ENCODE results near the gene PLD5. TPM values are rescaled to one million over a fixed set of nuclear protein-coding genes. Genes with fewer than 3 reads are reported as not detected.
"Not testable (repeated sequence)": the region's sequence is repeated elsewhere in the genome, so short reads cannot be mapped to it uniquely, and the experiment has no call there.

Gene PLD5
- total RNA-seq, 1 donor, result not detected

GRCh38 chr1:242185731-242186130, 338.8 kb downstream of the PLD5 start:
- H3K4me1 ChIP-seq (ENCODE audit: insufficient read depth, low read length), result no peaks in the 10 kb centered on the region
- no peak overlapping the region for H2AFZ ChIP-seq (ENCODE audit: low read length)
- no peaks in the 10 kb centered on the region for H3K79me2 ChIP-seq (ENCODE audit: insufficient read depth, low read length)
- no peak for TF ChIP-seq CTCF (IDR thresholded peaks at IDR 0.05; ENCODE audit: extremely low read depth, low read depth, low read length)
- H3K36me3 ChIP-seq (ENCODE audit: insufficient read depth, low read length), result no peaks in the 10 kb centered on the region
- H3K4me2 ChIP-seq (ENCODE audit: insufficient read depth, low read length), result no peak overlapping the region
- no peaks in the 10 kb centered on the region for H4K20me1 ChIP-seq (ENCODE audit: insufficient read depth, low read length)
- H3K9me3 ChIP-seq (ENCODE audit: low read depth, low read length), result no peaks in the 10 kb centered on the region
- H3K27me3 ChIP-seq (ENCODE audit: insufficient read depth, low read length), result no peaks in the 10 kb centered on the region
- DNase-seq (ENCODE audit: insufficient read length, low spot score, missing footprints), result no peak
- no peak overlapping the region for H3K4me3 ChIP-seq (ENCODE audit: insufficient read depth, low read length)
- H3K27ac ChIP-seq (ENCODE audit: low read depth, low read length), result no peak overlapping the region

- no peak overlapping the region for H3K4me3 ChIP-seq (ENCODE audit: insufficient read depth, low read length)
- no peaks in the 10 kb centered on the region for H4K20me1 ChIP-seq (ENCODE audit: insufficient read depth, low read length)
- H3K79me2 ChIP-seq (ENCODE audit: insufficient read depth, low read length), result no peaks in the 10 kb centered on the region
- H2AFZ ChIP-seq (ENCODE audit: low read length), result no peak overlapping the region
- no peaks in the 10 kb centered on the region for H3K9me3 ChIP-seq (ENCODE audit: low read depth, low read length)
- H3K27me3 ChIP-seq (ENCODE audit: insufficient read depth, low read length), result no peaks in the 10 kb centered on the region
- no peak for TF ChIP-seq CTCF (IDR thresholded peaks at IDR 0.05; ENCODE audit: extremely low read depth, low read depth, low read length)
- H3K4me2 ChIP-seq (ENCODE audit: insufficient read depth, low read length), result no peak overlapping the region
- H3K36me3 ChIP-seq (ENCODE audit: insufficient read depth, low read length), result no peaks in the 10 kb centered on the region
- DNase-seq (ENCODE audit: insufficient read length, low spot score, missing footprints), result no peak
- no peak overlapping the region for H3K27ac ChIP-seq (ENCODE audit: low read depth, low read length)
- no peaks in the 10 kb centered on the region for H3K4me1 ChIP-seq (ENCODE audit: insufficient read depth, low read length)
Measured at GRCh38 chr1:242184955-242185354, 339.5 kb downstream of the PLD5 start.

GRCh38 chr1:242179767-242180166, 344.7 kb downstream of the PLD5 start:
- not testable (repeated sequence) for H3K79me2 ChIP-seq (ENCODE audit: insufficient read depth, low read length); H3K27ac ChIP-seq (ENCODE audit: low read depth, low read length); H3K9me3 ChIP-seq (ENCODE audit: low read depth, low read length); H3K4me1 ChIP-seq (ENCODE audit: insufficient read depth, low read length); H3K36me3 ChIP-seq (ENCODE audit: insufficient read depth, low read length); H3K27me3 ChIP-seq (ENCODE audit: insufficient read depth, low read length); H4K20me1 ChIP-seq (ENCODE audit: insufficient read depth, low read length); H3K4me2 ChIP-seq (ENCODE audit: insufficient read depth, low read length); H2AFZ ChIP-seq (ENCODE audit: low read length); H3K4me3 ChIP-seq (ENCODE audit: insufficient read depth, low read length); DNase-seq (ENCODE audit: insufficient read length, low spot score, missing footprints)

- Histone ChIP-seq H3K9me3 (ENCODE audit: low read depth, low read length) (no peaks in the 10 kb centered on the region), H3K27ac (ENCODE audit: low read depth, low read length) (no peak overlapping the region), H3K4me2 (ENCODE audit: insufficient read depth, low read length) (no peak overlapping the region), H3K4me3 (ENCODE audit: insufficient read depth, low read length) (no peak overlapping the region), H4K20me1 (ENCODE audit: insufficient read depth, low read length) (no peaks in the 10 kb centered on the region), H3K4me1 (ENCODE audit: insufficient read depth, low read length) (no peaks in the 10 kb centered on the region), H3K27me3 (ENCODE audit: insufficient read depth, low read length) (no peaks in the 10 kb centered on the region), H3K36me3 (ENCODE audit: insufficient read depth, low read length) (no peaks in the 10 kb centered on the region), H2AFZ (ENCODE audit: low read length) (no peak overlapping the region), H3K79me2 (ENCODE audit: insufficient read depth, low read length) (no peaks in the 10 kb centered on the region)
- TF ChIP-seq CTCF (IDR thresholded peaks at IDR 0.05; ENCODE audit: extremely low read depth, low read depth, low read length), result no peak
- no peak for DNase-seq (ENCODE audit: insufficient read length, low spot score, missing footprints)
Measured at GRCh38 chr1:242178924-242179708, 345.4 kb downstream of the PLD5 start.

Measured in osteoblast (primary cell).